Activated CD8-positive, alpha-beta memory T cell treated with anti-CD3 and anti-CD28 coated beads, Interleukin-2, amount 10 ng/mL, durations not matched to agents 7 days and 5 days (primary cell): ENCODE results near the gene IMMP2L. TPM values are rescaled to one million over a fixed set of nuclear protein-coding genes. Genes with fewer than 3 reads are reported as not detected.

Source experiments
- ATAC-seq: fragments of 150-1000 bp; cut with Tn5 transposase; one replicate; pipeline ENCODE4 v1.10.0; 2021; ENCODE audit warnings: moderate library complexity
- CTCF ChIA-PET: fragments of 350-600 bp; sonication (Branson Sonifier 250); formaldehyde crosslinking; loops from one replicate; lab custom pipeline; 2021; ENCODE audit warnings: antibody characterized with exemption; lab: Charles Lee
- DNase-seq: peaks from one replicate; pipeline ENCODE4 v3.0.0-alpha.2; 2020
- H3K27ac Mint-ChIP-seq: one replicate; pipeline ENCODE4 v1.8.0; 2021; ENCODE audit warnings: mild to moderate bottlenecking, mixed read lengths
- H3K27me3 Mint-ChIP-seq: one replicate; pipeline ENCODE4 v1.8.0; 2021; ENCODE audit warnings: mixed read lengths
- H3K36me3 Mint-ChIP-seq: one replicate; pipeline ENCODE4 v1.8.0; 2021; ENCODE audit warnings: mild to moderate bottlenecking, mixed read lengths
- H3K4me1 Mint-ChIP-seq: one replicate; pipeline ENCODE4 v1.8.0; 2021; ENCODE audit warnings: mixed read lengths
- H3K4me3 Mint-ChIP-seq: one replicate; pipeline ENCODE4 v1.8.0; 2021; ENCODE audit warnings: mild to moderate bottlenecking, moderate library complexity, mixed read lengths
- H3K9me3 Mint-ChIP-seq: one replicate; pipeline ENCODE4 v1.8.0; 2022; ENCODE audit warnings: low read depth, mixed read lengths
- total RNA-seq, 2 experiments: library from RNA; stranded (reverse); gene quantifications; one replicate each; pipeline ENCODE4 v1.2.3, GENCODE V29; 2021

Gene IMMP2L
- total RNA-seq, 2 experiments from 2014 or later: 11.5 to 13.1 TPM

- ATAC-seq (no peak), DNase-seq (no peak)
- CTCF ChIA-PET: interaction anchor here (1.0 to 3.9 kb wide), 5 partner anchors 11 to 152 kb away, joined by 3 to 18 read pairs (median 4); no protein-coding TSS in a partner anchor
- peak overlapping the region; percentile 91 for H3K4me3 Mint-ChIP-seq
- no peaks in the 10 kb centered on the region for H3K27me3 Mint-ChIP-seq
- H3K4me1 Mint-ChIP-seq: peaks cover 58% of the 10 kb centered on the region
- peaks cover 66% of the 10 kb centered on the region for H3K36me3 Mint-ChIP-seq
- no peaks in the 10 kb centered on the region for H3K9me3 Mint-ChIP-seq
- peak overlapping the region; percentile 87 for H3K27ac Mint-ChIP-seq
Measured at GRCh38 chr7:111094419-111094818, 467.9 kb downstream of the IMMP2L start.

- DNase-seq (no peak), ATAC-seq (no peak)
- peaks cover 59% of the 10 kb centered on the region for H3K36me3 Mint-ChIP-seq
- CTCF ChIA-PET: interaction anchor here (1.2 to 3.9 kb wide), 5 partner anchors 10 to 151 kb away, joined by 3 to 18 read pairs (median 4); no protein-coding TSS in a partner anchor
- no peaks in the 10 kb centered on the region for H3K9me3 Mint-ChIP-seq
- H3K4me3 Mint-ChIP-seq: peak overlapping the region; percentile 91
- no peaks in the 10 kb centered on the region for H3K27me3 Mint-ChIP-seq
- H3K27ac Mint-ChIP-seq: peak overlapping the region; percentile 87
- H3K4me1 Mint-ChIP-seq: peaks cover 56% of the 10 kb centered on the region
Measured at GRCh38 chr7:111093496-111093895, 468.8 kb downstream of the IMMP2L start.

GRCh38 chr7:111092406-111093236 lies 469.7 kb downstream of the IMMP2L start:
- Mint-ChIP-seq H3K4me3 (peak overlapping the region; percentile 91), H3K27me3 (no peaks in the 10 kb centered on the region), H3K27ac (peak overlapping the region; percentile 87), H3K9me3 (no peaks in the 10 kb centered on the region), H3K4me1 (peaks cover 58% of the 10 kb centered on the region), H3K36me3 (peaks cover 53% of the 10 kb centered on the region)
- DNase-seq (no peak), ATAC-seq (peak; percentile 10)
- CTCF ChIA-PET: interaction anchor here (0.8 to 3.9 kb wide), 6 partner anchors 9 to 115 kb away, joined by 3 to 18 read pairs (median 4); no protein-coding TSS in a partner anchor

GRCh38 chr7:111091593-111092358 lies 470.5 kb downstream of the IMMP2L start:
- CTCF ChIA-PET: interaction anchor here (0.6 to 3.9 kb wide), 6 partner anchors 9 to 80 kb away, joined by 3 to 18 read pairs (median 4); no protein-coding TSS in a partner anchor
- Mint-ChIP-seq H3K4me3 (peak overlapping the region; percentile 91), H3K36me3 (peaks cover 48% of the 10 kb centered on the region), H3K4me1 (peaks cover 60% of the 10 kb centered on the region), H3K27me3 (no peaks in the 10 kb centered on the region), H3K9me3 (no peaks in the 10 kb centered on the region), H3K27ac (peak overlapping the region; percentile 87)
- DNase-seq (no peak), ATAC-seq (peak; percentile 10)

- peak; percentile 84 for ATAC-seq
- peaks cover 61% of the 10 kb centered on the region for H3K4me1 Mint-ChIP-seq
- H3K9me3 Mint-ChIP-seq: no peaks in the 10 kb centered on the region
- H3K27me3 Mint-ChIP-seq: no peaks in the 10 kb centered on the region
- peak within 1 kb of the TSS; percentile 87 for H3K27ac Mint-ChIP-seq
- CTCF ChIA-PET: interaction anchor here (0.9 to 3.9 kb wide), 4 partner anchors 8 to 78 kb away, joined by 4 to 18 read pairs (median 4); no protein-coding TSS in a partner anchor
- DNase-seq: peak; percentile 87
- peaks cover 45% of the 10 kb centered on the region for H3K36me3 Mint-ChIP-seq
- H3K4me3 Mint-ChIP-seq: peak within 1 kb of the TSS; percentile 91
Measured at GRCh38 chr7:111090846-111091245, 471.4 kb downstream of the IMMP2L start, which contains the start of gene LRRN3. TSS of gene LRRN3 (plus strand) at chr7:111091127. CDS start at chr7:111122773, 31,646 bp downstream.

GRCh38 chr7:111089822-111090426 lies 472.4 kb downstream of the IMMP2L start:
- Mint-ChIP-seq H3K4me1 (peaks cover 66% of the 10 kb centered on the region), H3K9me3 (peaks cover 3% of the 10 kb centered on the region), H3K36me3 (peaks cover 48% of the 10 kb centered on the region), H3K27me3 (no peaks in the 10 kb centered on the region), H3K4me3 (peak overlapping the region; percentile 91), H3K27ac (peak overlapping the region; percentile 36)
- CTCF ChIA-PET: interaction anchor here (0.7 kb wide), 3 partner anchors 17 to 189 kb away, joined by 3 read pairs; no protein-coding TSS in a partner anchor
- ATAC-seq (no peak), DNase-seq (no peak)

- Mint-ChIP-seq H3K27me3 (no peaks in the 10 kb centered on the region), H3K4me1 (peaks cover 72% of the 10 kb centered on the region), H3K36me3 (peaks cover 37% of the 10 kb centered on the region), H3K27ac (peak overlapping the region; percentile 88), H3K4me3 (peak overlapping the region; percentile 25), H3K9me3 (peaks cover 3% of the 10 kb centered on the region)
- no peak for ATAC-seq
- DNase-seq: no peak
- CTCF ChIA-PET: interaction anchor here (2.3 kb wide), 1 partner anchor 11 kb away, joined by 8 read pairs; no protein-coding TSS in a partner anchor
Measured at GRCh38 chr7:111088328-111088727, 474.0 kb downstream of the IMMP2L start.

- CTCF ChIA-PET: interaction anchor here (0.9 to 3.6 kb wide), 5 partner anchors 10 to 60 kb away, joined by 3 to 13 read pairs (median 8); no protein-coding TSS in a partner anchor
- Mint-ChIP-seq H3K4me3 (no peak overlapping the region), H3K9me3 (peaks cover 3% of the 10 kb centered on the region), H3K36me3 (peaks cover 23% of the 10 kb centered on the region), H3K27ac (peak overlapping the region; percentile 91), H3K27me3 (no peaks in the 10 kb centered on the region), H3K4me1 (peaks cover 79% of the 10 kb centered on the region)
- peak; percentile 20 for ATAC-seq
- no peak for DNase-seq
Measured at GRCh38 chr7:111086532-111086931, 475.8 kb downstream of the IMMP2L start.

GRCh38 chr7:111085356-111085755 lies 476.9 kb downstream of the IMMP2L start:
- H3K9me3 Mint-ChIP-seq: peaks cover 3% of the 10 kb centered on the region
- no peak overlapping the region for H3K4me3 Mint-ChIP-seq
- DNase-seq (no peak), ATAC-seq (no peak)
- CTCF ChIA-PET: interaction anchor here (0.6 to 3.6 kb wide), 2 partner anchors 12 to 56 kb away, joined by 3 to 13 read pairs; no protein-coding TSS in a partner anchor
- peak overlapping the region; percentile 97 for H3K27ac Mint-ChIP-seq
- no peaks in the 10 kb centered on the region for H3K27me3 Mint-ChIP-seq
- H3K4me1 Mint-ChIP-seq: peaks cover 84% of the 10 kb centered on the region
- H3K36me3 Mint-ChIP-seq: peaks cover 20% of the 10 kb centered on the region

GRCh38 chr7:111083413-111083812 lies 478.9 kb downstream of the IMMP2L start:
- peak; percentile 84 for ATAC-seq
- peaks cover 25% of the 10 kb centered on the region for H3K36me3 Mint-ChIP-seq
- H3K9me3 Mint-ChIP-seq: peaks cover 5% of the 10 kb centered on the region
- CTCF ChIA-PET: interaction anchor here (0.7 to 2.4 kb wide), 9 partner anchors 8 to 73 kb away, joined by 3 to 8 read pairs (median 5); no protein-coding TSS in a partner anchor
- H3K4me1 Mint-ChIP-seq: peaks cover 80% of the 10 kb centered on the region
- peak overlapping the region; percentile 97 for H3K27ac Mint-ChIP-seq
- DNase-seq: peak; percentile 85
- H3K4me3 Mint-ChIP-seq: peak overlapping the region; percentile 42
- no peaks in the 10 kb centered on the region for H3K27me3 Mint-ChIP-seq

- H3K4me3 Mint-ChIP-seq: peak overlapping the region; percentile 63
- H3K9me3 Mint-ChIP-seq: peaks cover 5% of the 10 kb centered on the region
- ATAC-seq (peak; percentile 14), DNase-seq (no peak)
- CTCF ChIA-PET: interaction anchor here (1.0 to 4.1 kb wide), 6 partner anchors 8 to 71 kb away, joined by 3 to 18 read pairs (median 8); no protein-coding TSS in a partner anchor
- H3K36me3 Mint-ChIP-seq: peaks cover 25% of the 10 kb centered on the region
- no peaks in the 10 kb centered on the region for H3K27me3 Mint-ChIP-seq
- peak overlapping the region; percentile 97 for H3K27ac Mint-ChIP-seq
- H3K4me1 Mint-ChIP-seq: peaks cover 79% of the 10 kb centered on the region
Measured at GRCh38 chr7:111082351-111082750, 479.9 kb downstream of the IMMP2L start.
